HG03135 (cell line): Measurements from ENCODE around the gene VARS2.

ENCODE experiments used
- ATAC-seq: cut with Tn5 transposase; IDR thresholded peaks from one replicate; pipeline ENCODE4 v1.9.1; 2021; ENCODE audit warnings: mild to moderate bottlenecking, moderate library complexity; ENCODE audit not compliant: unreplicated experiment

The VARS2 gene

GRCh38 chr6:30884521-30885480 lies 29.2 kb upstream of the VARS2 start:
- no peak for ATAC-seq

GRCh38 chr6:30885481-30885998 lies 28.5 kb upstream of the VARS2 start:
- no peak for ATAC-seq

DNA sequence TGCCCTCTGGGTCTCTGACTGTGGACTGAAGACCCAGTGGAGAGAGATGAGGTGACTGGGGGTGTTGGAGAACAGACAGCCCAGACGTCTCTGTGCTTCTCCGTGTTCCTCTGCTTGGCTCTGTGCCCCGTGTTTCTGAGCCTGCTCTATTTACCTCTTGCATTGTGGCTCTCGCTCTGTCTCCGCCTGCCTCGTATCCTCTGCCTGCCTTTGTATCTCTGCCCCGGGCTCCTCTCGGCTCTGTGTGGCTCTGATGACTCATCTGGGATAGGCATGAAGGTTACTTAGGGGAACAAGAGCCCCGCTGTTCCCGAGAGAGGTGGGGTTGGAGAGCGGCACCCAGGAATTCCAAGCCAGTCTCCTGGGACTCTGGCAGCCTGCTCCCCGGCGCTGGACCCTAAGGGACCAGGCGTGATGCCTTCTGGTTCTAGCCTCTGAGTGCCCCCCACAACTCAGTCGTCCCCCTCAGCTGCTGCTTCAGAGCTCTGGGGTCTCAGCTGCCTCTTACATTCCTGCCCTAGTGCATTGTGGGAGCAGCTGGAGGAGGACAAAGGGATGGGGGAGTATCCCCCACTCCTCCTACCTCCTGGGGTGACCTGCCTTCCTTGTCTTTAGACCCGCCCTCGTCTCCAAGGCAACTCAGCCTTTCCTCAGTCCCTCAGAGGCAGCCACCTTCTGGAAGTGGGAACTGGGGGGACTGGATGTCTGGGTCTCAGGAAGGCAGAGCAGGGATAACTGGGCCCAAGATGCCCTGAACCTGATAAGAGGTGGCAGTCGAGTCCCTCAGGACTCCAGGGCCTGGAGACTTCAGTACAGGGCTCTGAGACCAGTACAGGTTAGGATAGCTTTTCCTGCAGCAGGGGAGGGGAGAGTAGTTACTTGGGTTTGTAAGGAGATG lies 27.8 kb upstream of the VARS2 start:
- no peak for ATAC-seq

GRCh38 chr6:30886897-30887255 lies 27.2 kb upstream of the VARS2 start:
- no peak for ATAC-seq

DNA sequence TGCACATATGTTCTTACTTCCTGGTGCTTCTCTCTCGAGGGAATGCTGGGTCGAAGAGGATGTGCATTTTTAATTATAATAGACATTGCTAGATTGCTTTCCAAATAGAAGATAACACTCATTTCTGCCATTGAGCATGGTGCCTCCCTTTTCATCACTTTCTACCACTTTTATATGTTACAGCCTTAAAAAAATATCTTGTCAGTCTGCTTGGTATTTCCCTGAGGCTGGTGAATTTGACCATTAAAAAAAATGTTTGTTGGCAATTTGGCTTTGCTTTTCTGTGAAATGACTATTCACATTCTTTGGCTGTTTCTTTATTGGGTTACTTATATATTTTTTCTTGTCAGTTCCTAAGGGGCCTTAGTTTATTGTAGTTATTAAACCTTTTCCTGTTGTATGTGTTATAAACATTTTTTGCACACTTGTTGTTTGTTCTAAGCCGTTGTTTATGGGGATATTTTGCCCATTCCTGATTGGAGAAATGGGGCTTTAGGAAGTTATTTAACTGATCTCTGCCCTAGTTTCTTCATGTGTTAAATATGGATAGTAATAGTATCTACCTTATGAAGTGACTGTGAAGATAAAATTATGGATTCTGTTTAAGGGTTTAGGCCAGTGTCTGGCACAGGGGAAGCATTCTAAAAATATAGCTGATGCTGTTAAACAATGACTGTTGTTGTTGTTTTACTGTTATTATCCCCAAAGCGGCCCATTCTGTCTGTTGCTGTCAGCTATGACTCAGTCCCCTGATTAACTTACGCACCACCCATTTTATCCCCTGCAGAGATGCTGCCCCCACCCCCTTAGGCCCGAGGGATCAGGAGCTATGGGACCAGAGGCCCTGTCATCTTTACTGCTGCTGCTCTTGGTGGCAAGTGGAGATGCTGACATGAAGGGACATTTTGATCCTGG lies 25.9 kb upstream of the VARS2 start:
- no peak for ATAC-seq

DNA sequence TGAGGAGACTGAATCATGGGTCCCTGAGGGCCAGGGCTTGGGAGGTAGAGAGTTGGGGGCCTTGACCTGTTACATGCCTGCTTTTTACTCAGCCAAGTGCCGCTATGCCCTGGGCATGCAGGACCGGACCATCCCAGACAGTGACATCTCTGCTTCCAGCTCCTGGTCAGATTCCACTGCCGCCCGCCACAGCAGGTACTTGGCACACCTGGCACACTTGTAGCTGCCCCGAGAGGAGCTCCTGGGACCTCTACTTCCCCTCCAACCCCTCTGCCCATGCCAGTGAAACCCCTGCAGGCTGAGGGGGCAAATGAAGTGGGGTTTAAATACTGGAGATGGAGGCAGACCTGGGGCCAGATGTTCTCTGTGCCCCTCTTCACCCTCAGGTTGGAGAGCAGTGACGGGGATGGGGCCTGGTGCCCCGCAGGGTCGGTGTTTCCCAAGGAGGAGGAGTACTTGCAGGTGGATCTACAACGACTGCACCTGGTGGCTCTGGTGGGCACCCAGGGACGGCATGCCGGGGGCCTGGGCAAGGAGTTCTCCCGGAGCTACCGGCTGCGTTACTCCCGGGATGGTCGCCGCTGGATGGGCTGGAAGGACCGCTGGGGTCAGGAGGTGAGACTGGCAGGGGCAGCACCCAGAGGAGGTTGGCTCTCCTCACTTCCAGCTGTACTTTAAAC lies 25.1 kb upstream of the VARS2 start:
- no peak for ATAC-seq

- ATAC-seq = no peak
These were observed 24.5 kb upstream of the VARS2 start for GRCh38 chr6:30889496-30889885.

DNA sequence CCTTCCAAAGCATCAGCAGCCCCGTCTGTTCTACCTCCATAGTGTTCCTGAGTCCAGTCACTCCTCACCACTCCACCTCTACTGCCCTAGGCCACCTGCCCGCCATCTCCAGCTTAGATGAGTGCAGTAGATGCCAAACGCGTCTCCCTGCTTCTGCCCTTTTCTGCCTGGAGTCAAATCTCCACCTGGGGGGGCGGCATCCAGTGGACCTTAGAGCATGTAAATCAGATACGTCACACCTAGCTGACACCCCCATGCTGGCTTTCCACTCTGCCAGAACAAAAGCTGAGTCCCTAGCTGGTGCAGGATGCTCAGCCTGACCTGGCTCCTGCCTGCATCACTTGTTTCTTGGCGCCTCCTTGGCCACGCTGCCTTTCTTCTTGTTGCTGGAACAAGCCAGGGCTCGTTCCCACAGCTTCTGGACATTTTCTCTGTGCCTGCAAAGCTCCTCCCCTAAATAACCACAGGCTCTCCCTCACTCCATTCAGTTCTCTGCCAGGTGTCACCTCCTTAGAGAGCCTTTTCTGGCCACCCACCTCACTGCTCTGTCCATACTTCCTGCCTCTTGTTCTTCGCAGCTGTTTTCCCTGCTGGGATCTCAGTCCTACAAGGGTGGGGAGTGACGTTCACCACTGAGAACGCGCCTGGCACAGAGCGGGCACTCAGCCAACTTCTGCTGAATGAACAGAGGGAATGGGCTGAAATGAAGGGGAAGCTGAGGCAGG lies 24.0 kb upstream of the VARS2 start:
- no peak for ATAC-seq

DNA sequence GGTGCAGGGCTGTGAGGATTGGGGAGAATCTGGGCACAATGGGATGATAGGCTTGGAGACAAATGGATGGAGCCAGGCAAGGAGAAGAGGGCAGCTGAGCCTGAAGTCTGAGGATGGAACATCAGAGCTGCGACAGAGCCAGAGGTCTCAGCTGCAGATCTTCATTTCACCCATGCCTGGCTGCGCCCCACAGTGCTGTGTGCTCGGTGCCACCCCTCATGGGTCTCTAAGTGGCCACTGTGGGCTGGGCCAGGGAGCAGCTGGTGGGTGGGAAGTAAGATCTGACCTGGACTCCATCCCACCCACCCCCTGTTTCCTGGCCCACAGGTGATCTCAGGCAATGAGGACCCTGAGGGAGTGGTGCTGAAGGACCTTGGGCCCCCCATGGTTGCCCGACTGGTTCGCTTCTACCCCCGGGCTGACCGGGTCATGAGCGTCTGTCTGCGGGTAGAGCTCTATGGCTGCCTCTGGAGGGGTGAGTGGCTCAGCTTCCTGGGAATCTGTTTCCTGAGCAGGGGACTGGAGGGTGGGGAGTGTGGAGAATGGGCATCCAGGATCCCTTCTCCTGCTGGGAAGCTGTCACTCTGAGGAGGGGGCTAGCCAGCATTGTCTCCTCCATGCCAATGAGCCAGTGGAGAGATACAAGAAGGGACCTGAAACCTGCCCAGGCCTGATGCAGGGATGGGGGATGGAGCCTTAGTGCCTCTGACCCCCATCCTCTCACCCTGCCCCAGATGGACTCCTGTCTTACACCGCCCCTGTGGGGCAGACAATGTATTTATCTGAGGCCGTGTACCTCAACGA lies 23.2 kb upstream of the VARS2 start:
- no peak for ATAC-seq

GRCh38 chr6:30891450-30891723 lies 22.7 kb upstream of the VARS2 start:
- no peak for ATAC-seq

DNA sequence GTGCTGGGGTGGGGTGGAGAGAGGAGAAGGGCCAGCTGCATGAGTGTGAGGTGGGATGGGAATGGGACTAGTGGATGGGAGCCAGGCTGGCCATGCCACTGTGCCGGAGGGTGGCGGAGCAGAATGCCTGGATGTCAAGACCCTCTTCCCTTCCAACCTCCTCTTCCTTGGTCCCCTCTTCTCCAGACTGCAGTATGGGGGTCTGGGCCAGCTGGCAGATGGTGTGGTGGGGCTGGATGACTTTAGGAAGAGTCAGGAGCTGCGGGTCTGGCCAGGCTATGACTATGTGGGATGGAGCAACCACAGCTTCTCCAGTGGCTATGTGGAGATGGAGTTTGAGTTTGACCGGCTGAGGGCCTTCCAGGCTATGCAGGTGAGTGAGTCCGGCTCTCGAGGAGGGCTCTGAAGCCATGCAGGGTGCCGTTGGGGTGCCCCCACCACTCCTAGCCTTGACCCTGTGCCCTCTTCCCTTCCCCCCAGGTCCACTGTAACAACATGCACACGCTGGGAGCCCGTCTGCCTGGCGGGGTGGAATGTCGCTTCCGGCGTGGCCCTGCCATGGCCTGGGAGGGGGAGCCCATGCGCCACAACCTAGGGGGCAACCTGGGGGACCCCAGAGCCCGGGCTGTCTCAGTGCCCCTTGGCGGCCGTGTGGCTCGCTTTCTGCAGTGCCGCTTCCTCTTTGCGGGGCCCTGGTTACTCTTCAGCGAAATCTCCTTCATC lies 22.1 kb upstream of the VARS2 start:
- ATAC-seq = no peak

DNA sequence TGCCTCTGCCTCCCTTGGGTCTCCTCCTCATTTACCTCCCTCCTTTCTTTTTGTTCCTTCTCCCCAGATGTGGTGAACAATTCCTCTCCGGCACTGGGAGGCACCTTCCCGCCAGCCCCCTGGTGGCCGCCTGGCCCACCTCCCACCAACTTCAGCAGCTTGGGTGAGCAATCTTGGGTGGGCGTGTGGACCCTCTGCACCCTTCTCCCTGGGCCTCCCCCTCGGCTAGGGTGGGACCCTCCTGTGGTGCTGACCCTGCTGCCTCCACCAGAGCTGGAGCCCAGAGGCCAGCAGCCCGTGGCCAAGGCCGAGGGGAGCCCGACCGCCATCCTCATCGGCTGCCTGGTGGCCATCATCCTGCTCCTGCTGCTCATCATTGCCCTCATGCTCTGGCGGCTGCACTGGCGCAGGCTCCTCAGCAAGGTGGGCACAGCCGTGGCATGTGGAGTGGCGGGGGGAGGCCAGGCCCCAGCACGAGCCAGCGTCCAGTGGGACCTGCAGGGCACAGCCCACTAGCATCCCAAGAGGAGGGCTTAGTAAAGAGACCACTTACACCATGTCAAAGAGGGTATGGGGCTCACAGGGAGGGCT lies 20.9 kb upstream of the VARS2 start:
- no peak for ATAC-seq

- ATAC-seq = no peak
These were observed 20.4 kb upstream of the VARS2 start for GRCh38 chr6:30893666-30894065.

DNA sequence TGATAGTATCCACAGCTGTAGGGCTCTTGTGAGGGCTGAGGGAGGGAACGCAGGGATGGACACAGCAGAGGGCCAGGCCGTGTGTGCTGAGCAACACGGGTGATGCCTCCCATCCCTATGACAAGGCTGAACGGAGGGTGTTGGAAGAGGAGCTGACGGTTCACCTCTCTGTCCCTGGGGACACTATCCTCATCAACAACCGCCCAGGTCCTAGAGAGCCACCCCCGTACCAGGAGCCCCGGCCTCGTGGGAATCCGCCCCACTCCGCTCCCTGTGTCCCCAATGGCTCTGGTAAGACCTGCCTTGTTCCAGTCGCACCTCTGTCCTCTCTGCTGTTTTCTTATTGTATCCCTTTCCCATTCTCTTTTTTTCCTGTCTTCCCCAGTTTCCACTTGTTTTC lies 19.7 kb upstream of the VARS2 start:
- ATAC-seq = no peak

DNA sequence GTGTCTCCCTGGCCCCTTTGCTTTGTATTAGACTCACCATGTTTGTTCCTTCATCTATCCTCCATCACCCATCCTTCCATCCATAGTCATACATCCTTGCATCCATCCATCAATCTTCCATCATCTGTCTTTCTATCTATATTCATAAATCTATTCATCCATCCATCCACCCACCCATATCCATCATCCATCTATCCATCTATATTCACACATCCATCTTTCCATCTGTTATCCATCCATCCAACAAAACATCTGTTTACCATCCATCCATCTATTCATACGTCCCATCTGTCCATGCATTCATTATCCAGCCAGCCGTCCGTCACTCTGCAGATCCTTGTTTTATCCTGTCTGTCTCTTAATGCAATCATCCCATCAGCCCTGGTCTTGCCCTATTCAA lies 19.1 kb upstream of the VARS2 start:
- no peak for ATAC-seq

GRCh38 chr6:30895343-30895742 lies 18.7 kb upstream of the VARS2 start:
- ATAC-seq = no peak

- no peak for ATAC-seq
These were observed 17.5 kb upstream of the VARS2 start for GRCh38 chr6:30896541-30896940.

GRCh38 chr6:30897882-30898281 lies 16.2 kb upstream of the VARS2 start:
- no peak for ATAC-seq
